Osteocyte (in vitro differentiated cells): ENCODE data around the gene NR1D1. TPM values are rescaled to one million over a fixed set of nuclear protein-coding genes. Genes with fewer than 3 reads are reported as not detected.

Source experiments
- DNase-seq: peaks from one replicate; pipeline ENCODE4 v3.0.0; 2021; ENCODE audit warnings: mixed read lengths; ENCODE audit not compliant: unreplicated experiment; ENCODE audit errors: extremely low spot score
- H3K27ac Mint-ChIP-seq: one replicate; pipeline ENCODE4 v1.8.0; 2021; ENCODE audit warnings: mild to moderate bottlenecking, mixed read lengths; ENCODE audit not compliant: unreplicated experiment
- H3K27me3 Mint-ChIP-seq: one replicate; pipeline ENCODE4 v1.8.0; 2021; ENCODE audit warnings: mixed read lengths; ENCODE audit not compliant: unreplicated experiment
- H3K36me3 Mint-ChIP-seq: one replicate; pipeline ENCODE4 v1.8.0; 2021; ENCODE audit warnings: mixed read lengths; ENCODE audit not compliant: unreplicated experiment
- H3K4me1 Mint-ChIP-seq: one replicate; pipeline ENCODE4 v1.8.0; 2021; ENCODE audit warnings: mixed read lengths; ENCODE audit not compliant: unreplicated experiment
- H3K4me3 Mint-ChIP-seq: one replicate; pipeline ENCODE4 v1.8.0; 2021; ENCODE audit warnings: mild to moderate bottlenecking, moderate library complexity, mixed read lengths; ENCODE audit not compliant: unreplicated experiment
- H3K9me3 Mint-ChIP-seq: one replicate; pipeline ENCODE4 v1.8.0; 2021; ENCODE audit warnings: mixed read lengths; ENCODE audit not compliant: unreplicated experiment
- CTCF ChIP-seq: fragments of 200-600 bp; sonication (generic); IDR thresholded peaks from 2 replicates; pipeline ENCODE4 v1.5.0; 2021; ENCODE audit warnings: antibody characterized with exemption, mild to moderate bottlenecking, moderate library complexity
- total RNA-seq: library from RNA; stranded (reverse); gene quantifications from 2 replicates; pipeline ENCODE4 v1.2.1, GENCODE V29; 2021

Gene NR1D1
- total RNA-seq, 1 donor from 2014 or later, result 6.9 TPM

- DNase-seq, result no peak
- Mint-ChIP-seq H3K27ac (no peak overlapping the region), H3K4me3 (no peak overlapping the region)
Measured at GRCh38 chr17:40105861-40106759, 5.7 kb upstream of the NR1D1 start.

DNA sequence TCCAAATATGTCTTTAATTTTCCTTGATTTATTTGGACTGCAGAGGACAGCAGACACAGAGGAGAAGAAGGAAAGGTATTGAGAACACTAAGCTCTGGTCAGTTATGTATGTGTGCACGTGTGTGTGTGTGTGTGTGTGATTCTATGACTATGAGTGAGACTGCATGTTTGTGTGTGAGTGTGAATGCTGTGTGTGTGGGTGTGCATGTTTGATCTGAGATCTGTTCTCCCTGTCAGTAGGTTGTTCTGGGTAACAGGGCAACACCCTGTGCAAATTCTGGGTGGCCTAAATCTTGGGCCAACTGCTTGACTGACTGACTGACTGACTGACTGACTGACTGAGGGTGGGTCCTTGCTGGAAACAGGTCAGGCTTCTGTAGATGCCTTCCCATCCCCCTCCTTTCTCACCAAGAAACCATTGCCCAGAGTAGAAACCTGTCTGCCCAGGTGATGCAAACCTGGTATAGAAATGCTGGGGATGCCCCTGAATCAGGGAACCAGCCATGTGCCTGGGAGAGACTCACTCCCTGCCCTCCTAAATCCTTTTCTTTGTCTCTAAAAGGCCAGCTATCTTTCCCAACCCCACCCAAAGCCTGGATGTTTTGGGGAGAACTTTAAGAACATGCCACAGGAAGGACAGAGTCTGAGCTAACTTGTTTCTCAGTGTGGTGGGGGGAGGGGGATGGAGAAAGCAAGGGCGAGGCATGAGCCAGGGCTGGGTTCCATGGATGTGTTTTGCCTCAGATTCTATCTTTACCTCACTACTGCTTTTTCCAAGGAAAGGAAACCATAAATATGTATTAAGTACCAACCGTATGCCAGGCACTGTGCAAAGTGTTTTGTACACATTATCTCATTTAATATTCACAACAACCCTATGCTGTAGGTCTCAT is 4.5 kb upstream of the NR1D1 start:
- no peak overlapping the region for H3K4me3 Mint-ChIP-seq
- no peaks in the 10 kb centered on the region for H3K9me3 Mint-ChIP-seq
- DNase-seq, result no peak
- TF ChIP-seq CTCF, result no peak
- no peaks in the 10 kb centered on the region for H3K36me3 Mint-ChIP-seq
- H3K27me3 Mint-ChIP-seq, result no peaks in the 10 kb centered on the region
- H3K4me1 Mint-ChIP-seq, result peaks cover 38% of the 10 kb centered on the region
- H3K27ac Mint-ChIP-seq, result no peak overlapping the region

More at GRCh38 chr17:40105861-40106759, 5.7 kb upstream of the NR1D1 start:
- no peak for TF ChIP-seq CTCF
- Mint-ChIP-seq H3K36me3 (no peaks in the 10 kb centered on the region), H3K4me1 (peaks cover 33% of the 10 kb centered on the region), H3K27me3 (no peaks in the 10 kb centered on the region), H3K9me3 (no peaks in the 10 kb centered on the region)

DNA sequence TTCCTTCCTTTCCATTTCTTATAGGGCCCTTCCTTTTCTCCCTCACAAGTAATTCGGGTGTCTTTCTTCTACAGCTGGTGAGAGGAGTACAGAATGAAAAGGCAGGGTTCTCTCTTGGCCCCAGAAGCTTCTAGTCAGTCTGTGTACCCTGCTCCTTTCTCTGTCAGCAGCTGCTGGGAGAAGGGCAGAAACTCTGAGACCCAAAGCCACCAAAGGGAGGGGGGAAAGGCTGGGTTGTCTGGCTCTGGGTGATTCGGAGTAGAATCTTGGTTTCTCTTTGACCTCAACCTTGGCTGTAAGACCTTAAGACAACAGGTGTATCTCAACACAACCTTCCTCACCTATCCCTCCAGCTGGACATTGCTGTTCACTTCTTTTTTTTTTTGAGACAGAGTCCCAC is 3.3 kb upstream of the NR1D1 start:
- peaks cover 49% of the 10 kb centered on the region for H3K4me1 Mint-ChIP-seq
- no peak overlapping the region for H3K27ac Mint-ChIP-seq
- TF ChIP-seq CTCF, result no peak
- no peaks in the 10 kb centered on the region for H3K27me3 Mint-ChIP-seq
- H3K36me3 Mint-ChIP-seq, result no peaks in the 10 kb centered on the region
- no peak overlapping the region for H3K4me3 Mint-ChIP-seq
- H3K9me3 Mint-ChIP-seq, result no peaks in the 10 kb centered on the region
- DNase-seq, result no peak

DNA sequence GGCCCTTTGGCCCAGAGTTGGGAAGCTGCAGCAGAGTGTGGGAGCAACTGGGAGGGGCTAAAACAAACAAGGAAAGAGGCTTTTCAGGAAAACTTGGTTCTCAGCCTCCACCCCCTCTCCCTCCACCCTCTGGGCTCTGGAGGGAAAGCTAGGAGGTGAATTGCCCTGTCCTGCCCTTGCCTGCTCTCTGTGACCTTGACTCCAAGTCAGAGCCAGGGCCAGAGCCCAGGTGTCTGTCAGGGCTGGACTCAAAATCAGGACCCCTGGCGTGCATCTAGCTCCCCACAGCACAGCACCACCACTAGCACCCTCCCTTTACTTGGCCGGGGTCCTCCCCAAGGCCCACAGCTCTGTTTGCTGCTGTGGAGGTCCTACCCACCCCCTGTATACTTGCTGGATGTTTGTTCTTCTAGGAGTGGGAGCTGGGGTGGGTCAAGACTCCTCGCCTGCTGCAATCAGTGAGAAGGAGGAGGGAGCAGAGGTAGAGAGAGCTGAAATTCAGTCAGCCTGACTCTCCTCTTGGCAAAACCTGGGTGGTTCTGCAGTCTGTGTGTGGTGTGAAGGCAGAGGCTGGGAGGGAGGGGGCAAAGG is 2.8 kb upstream of the NR1D1 start:
- Mint-ChIP-seq H3K36me3 (no peaks in the 10 kb centered on the region), H3K27ac (no peak overlapping the region), H3K27me3 (no peaks in the 10 kb centered on the region), H3K4me1 (peaks cover 51% of the 10 kb centered on the region), H3K4me3 (no peak overlapping the region), H3K9me3 (no peaks in the 10 kb centered on the region)
- no peak for DNase-seq
- TF ChIP-seq CTCF, result no peak
